Left kidney (tissue), 2 donors: ENCODE results near the gene OR51B4. TPM values are rescaled to one million over a fixed set of nuclear protein-coding genes. Genes with fewer than 3 reads are reported as not detected.
"Not testable (repeated sequence)": the region's sequence is repeated elsewhere in the genome, so short reads cannot be mapped to it uniquely, and the experiment has no call there.

Experiments
- DNase-seq: peaks from one replicate; pipeline ENCODE4 v3.0.0-alpha.2; 2013
- polyA plus RNA-seq: library from polyadenylated mRNA; unstranded; fragments of 120-200 nt; gene quantifications from one replicate; pipeline ENCODE4 v1.2.1, GENCODE V29; 2013; ENCODE audit not compliant: insufficient read length

The OR51B4 gene
- polyA plus RNA-seq, 1 donor = 0.35 TPM

GRCh38 chr11:5294342-5294995 is 7.3 kb downstream of the OR51B4 start:
- not testable (repeated sequence) for DNase-seq

GRCh38 chr11:5293028-5293427 is 8.7 kb downstream of the OR51B4 start:
- no peak for DNase-seq

GRCh38 chr11:5291207-5291838 is 10.4 kb downstream of the OR51B4 start:
- DNase-seq = no peak

- no peak for DNase-seq
Measured at GRCh38 chr11:5290106-5290505, 11.6 kb downstream of the OR51B4 start.

GRCh38 chr11:5289696-5290095 is 12.1 kb downstream of the OR51B4 start:
- DNase-seq = no peak

- DNase-seq = no peak
Measured at GRCh38 chr11:5288906-5289550, 12.7 kb downstream of the OR51B4 start.

GRCh38 chr11:5288108-5288905 is 13.4 kb downstream of the OR51B4 start:
- DNase-seq = no peak

GRCh38 chr11:5286901-5287300 is 14.8 kb downstream of the OR51B4 start:
- no peak for DNase-seq

GRCh38 chr11:5286351-5286750 is 15.4 kb downstream of the OR51B4 start:
- no peak for DNase-seq

GRCh38 chr11:5285703-5286340 is 15.9 kb downstream of the OR51B4 start:
- no peak for DNase-seq

GRCh38 chr11:5284637-5285036 is 17.1 kb downstream of the OR51B4 start:
- no peak for DNase-seq

- no peak for DNase-seq
Measured at GRCh38 chr11:5283882-5284281, 17.9 kb downstream of the OR51B4 start.

GRCh38 chr11:5283086-5283485 is 18.7 kb downstream of the OR51B4 start:
- no peak for DNase-seq

GRCh38 chr11:5282628-5283027 is 19.1 kb downstream of the OR51B4 start:
- DNase-seq = no peak

GRCh38 chr11:5281596-5281995 is 20.1 kb downstream of the OR51B4 start:
- DNase-seq = no peak

GRCh38 chr11:5280582-5281102 is 21.1 kb downstream of the OR51B4 start:
- no peak for DNase-seq

GRCh38 chr11:5279471-5280090 is 22.2 kb downstream of the OR51B4 start:
- no peak for DNase-seq

GRCh38 chr11:5277807-5278382 is 23.9 kb downstream of the OR51B4 start:
- DNase-seq = no peak

GRCh38 chr11:5276697-5277096 is 25.0 kb downstream of the OR51B4 start:
- no peak for DNase-seq

- no peak for DNase-seq
Measured at GRCh38 chr11:5275369-5276110, 26.2 kb downstream of the OR51B4 start.
